SH-SY5Y (cell line): ENCODE measurements around the gene CATSPER4.

ENCODE experiments used
- GATA2 ChIP-seq: IDR thresholded peaks from 2 replicates; pipeline ENCODE4 v1.6.1; 2011; ENCODE audit warnings: mild to moderate bottlenecking, low read depth, low read length
- GATA3 ChIP-seq: IDR thresholded peaks from 2 replicates; pipeline ENCODE4 v1.6.1; 2011; ENCODE audit warnings: low read depth, mild to moderate bottlenecking, low read length, moderate library complexity

- TF ChIP-seq GATA2, result no peak
- TF ChIP-seq GATA3, result no peak
Measured at GRCh38 chr1:26169669-26170471, 20.5 kb upstream of the CATSPER4 start, which contains the start of gene ZNF593.
